GM03348 (cell line): ENCODE measurements around the gene TLE3.

Experiments
- DNase-seq: peaks from one replicate; pipeline ENCODE4 v3.0.0; 2012; ENCODE audit warnings: low spot score

Gene TLE3

DNA sequence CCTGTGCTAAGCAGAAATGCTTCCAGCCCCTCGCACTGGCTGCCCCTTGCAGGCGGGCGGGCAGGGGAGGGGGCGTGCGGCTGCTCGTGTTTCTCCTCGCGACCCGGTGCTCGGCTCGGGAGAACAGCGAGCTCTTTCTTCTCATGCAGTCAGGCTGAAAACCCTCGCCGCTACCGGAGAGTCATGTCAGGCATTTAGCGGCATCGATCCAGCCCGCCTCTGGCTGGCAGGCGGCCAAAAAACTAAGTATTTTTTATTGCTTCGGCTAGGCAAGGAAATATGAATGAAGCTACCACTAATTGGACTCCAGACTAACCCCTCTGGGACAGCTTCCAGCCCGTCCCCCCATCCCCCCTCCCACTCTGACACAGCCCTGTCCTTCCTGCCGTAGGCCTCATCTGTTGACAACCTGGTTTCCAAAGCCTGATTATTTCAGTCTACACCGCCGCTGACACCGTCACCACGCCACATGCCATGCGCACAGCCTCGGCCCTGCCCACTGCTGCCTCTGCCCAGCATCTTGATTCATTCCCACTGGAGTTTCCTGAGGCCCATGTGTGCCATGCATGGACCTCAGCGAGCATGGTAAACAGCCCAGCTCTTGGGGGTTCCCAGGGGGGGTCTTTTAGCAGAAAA is 35.3 kb downstream of the TLE3 start:
- peak; percentile 86 for DNase-seq

GRCh38 chr15:70061696-70062270 is 35.9 kb downstream of the TLE3 start:
- DNase-seq = no peak

DNA sequence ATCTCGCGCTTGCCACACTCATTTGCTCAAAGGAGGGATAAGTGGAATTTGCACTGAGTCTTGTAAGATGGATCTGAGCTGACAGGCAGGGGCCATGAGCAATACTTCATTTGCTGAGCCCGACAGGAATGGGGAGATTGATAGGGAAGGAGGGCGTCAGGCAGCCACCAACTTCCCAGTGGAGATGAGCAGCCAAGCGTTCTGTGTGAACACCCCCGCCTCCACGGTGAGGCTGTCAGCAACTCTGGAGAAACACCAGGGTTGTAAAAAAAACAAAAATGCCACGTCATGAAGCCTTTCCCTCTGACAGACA is 36.8 kb downstream of the TLE3 start:
- DNase-seq = peak; percentile 36

DNA sequence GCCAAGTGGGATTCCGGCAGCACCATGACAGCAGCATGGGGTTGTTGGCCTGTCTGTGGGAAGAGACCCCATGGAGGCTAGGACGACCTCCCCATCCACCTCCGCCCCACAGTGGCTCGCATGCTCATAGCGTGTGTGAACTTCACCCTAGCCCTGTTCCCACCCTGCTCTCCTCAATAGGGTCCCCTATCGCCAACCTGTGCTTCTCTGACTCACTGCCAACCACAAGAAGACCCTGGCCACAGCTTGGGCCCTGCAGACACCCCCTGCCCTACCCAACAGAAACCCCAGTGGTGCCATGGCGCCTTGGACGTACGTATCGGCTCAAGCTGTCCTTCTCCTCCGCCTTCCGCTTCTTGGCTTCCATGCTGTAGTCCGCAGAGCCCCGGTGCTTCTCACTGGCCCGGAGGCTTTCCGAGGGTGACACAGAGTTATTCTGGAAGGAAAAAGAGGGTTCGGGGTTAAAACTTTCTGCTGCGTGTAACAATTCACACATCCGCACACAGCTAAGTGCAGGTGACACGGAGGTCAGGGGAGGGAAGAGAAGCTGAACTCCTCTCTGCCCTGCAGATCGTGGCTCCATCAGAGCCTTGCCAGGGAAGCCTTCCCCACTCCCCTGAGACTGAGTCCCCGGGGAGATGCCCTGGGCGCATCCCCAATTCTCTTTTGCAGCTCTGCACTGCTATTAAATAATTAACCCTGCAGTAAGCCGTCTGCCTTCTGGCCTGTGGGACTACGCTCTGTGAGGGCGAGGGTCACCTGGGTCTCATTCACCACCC is 37.3 kb downstream of the TLE3 start:
- no peak for DNase-seq

- DNase-seq = no peak
Measured at GRCh38 chr15:70059476-70060213, 38.1 kb downstream of the TLE3 start.

- no peak for DNase-seq
Measured at GRCh38 chr15:70058642-70059360, 38.9 kb downstream of the TLE3 start.

DNA sequence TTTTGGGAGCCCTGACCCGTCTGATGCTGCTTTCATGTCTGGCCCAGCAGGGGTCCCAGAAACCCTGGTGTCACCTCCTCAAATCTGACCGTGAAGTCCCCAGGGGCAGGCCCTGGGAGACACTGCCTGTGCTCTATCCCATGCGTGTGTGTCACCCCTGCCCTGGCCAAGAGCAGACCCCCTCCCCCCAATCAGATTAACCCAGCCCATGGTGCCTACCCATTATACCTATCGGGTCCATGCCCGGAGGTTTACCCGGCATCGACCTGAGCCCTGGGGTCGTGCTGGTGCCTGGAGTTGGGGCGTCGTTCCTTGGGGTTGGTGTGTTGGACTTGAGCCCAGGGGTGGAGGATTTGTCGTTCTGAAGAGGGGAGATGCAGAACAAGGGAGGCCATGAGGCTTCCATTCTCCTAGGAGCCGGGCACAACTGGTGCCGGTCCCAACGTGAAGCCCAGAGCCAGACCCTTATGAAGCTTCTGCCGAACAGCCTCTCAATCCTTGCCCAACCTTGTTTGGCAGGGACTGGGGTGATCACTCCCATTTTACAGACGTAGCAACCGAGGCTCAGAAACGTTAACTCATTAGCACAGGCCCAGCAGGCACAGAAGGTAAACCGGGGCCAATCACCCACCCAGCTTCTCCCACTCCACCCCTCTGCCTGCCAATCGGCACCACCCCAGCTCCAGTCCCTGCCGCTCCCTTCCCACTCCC is 39.6 kb downstream of the TLE3 start:
- DNase-seq = no peak

GRCh38 chr15:70056091-70056680 is 41.5 kb downstream of the TLE3 start:
- DNase-seq = no peak

GRCh38 chr15:70055601-70056051 is 42.1 kb downstream of the TLE3 start:
- no peak for DNase-seq

- DNase-seq = no peak
Measured at GRCh38 chr15:70054884-70055387, 42.8 kb downstream of the TLE3 start.

DNA sequence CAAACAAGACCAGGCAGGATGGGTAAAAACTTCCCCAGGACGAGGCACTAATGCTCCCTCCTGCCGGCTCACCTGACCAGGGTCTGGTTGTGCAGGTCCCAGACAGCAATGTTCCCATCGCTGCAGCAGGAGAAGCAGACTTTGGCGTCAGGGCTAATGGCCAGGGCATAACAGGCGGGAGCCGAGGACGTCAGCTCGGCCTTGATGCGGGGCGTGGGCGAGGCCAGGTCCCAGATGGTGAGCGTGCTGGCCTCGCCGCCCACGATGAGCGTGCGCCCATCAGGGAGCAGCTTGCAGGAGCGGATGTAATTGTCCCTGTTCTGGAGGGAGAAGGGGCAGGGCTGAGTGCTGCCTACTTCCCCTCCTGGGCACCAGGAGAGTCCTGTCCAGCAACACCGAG is 43.4 kb downstream of the TLE3 start:
- no peak for DNase-seq

DNA sequence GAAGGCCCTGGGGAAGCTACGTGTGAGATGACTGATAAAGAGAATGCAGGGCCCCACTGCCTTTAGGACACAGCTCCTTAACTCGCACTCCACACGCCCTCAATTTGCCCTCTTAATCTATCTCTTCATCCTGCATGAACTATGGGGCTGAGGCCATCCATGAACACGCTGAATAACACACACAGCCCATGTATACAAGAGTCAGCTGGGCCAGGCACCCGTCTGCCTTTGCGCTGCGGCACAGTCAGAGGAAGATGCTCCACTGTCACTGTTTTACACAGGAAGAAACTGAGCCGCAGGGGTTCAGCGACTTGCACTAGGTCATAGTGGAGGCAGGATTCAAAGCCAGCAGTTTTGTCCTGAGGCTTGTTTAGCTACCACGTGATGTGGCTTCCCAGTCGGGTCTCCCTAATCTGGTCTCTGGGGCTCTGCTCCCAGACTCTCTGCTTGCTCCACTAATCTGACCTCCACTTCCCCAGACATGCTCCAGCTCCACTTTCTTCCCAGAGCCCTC is 43.9 kb downstream of the TLE3 start:
- DNase-seq = no peak

DNA sequence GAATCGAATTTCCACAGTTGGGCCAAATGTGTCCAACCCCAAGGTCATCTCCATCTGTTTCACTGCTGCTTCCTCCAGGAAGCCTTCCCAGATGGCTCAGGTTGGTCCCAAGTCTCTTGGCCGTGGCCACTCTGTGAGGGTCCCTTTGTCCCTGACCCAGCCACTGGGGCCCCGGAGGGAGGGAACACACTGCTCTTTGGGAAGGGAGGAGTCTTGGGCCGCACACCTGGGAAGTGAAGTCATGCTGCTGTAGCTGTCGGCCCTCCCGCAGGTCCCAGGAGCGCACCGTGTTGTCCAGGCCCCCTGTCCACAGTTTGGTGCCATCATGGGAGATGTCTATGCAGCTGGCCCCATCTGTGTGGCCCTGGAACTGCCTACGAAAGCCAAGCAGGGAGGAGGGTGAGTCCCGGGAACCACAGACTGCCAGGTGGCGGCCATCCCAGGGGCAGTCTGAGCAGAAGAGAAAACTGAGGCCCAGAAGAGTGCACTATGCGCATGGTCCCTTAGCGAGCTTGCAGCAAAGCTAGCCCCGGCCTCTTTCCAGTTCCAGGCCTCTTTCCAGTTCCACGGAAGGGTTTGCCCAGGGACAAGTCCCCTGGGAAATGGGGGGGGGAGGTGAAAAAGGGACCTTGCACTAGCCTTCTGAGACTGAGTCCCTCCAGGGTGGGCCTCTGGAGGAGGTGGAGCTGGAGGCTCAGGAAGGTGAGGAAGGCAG is 44.6 kb downstream of the TLE3 start:
- DNase-seq = no peak

GRCh38 chr15:70051948-70052633 is 45.6 kb downstream of the TLE3 start:
- no peak for DNase-seq

- no peak for DNase-seq
Measured at GRCh38 chr15:70050970-70051369, 46.7 kb downstream of the TLE3 start.

DNA sequence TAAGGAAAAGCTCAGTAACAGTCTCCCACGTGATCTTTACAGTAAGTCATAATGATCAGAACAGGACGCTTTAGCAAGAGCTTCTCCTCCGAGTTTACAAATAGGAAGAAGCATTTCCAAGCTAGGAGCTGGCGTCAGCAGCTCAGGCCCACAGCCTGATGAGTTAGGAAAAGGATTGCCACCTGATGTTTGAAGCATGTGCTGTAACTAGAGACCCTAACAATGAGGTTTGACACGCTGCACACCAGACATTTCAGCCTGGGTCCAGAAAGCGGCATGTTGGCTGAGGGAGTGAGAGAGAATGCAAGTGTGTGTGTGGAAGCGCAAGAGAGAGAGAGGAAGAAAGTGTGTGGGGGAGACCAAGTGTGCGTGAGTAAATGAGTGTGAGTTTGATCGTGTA is 47.3 kb downstream of the TLE3 start:
- DNase-seq = no peak

- DNase-seq = no peak
Measured at GRCh38 chr15:70049701-70050301, 47.9 kb downstream of the TLE3 start.

DNA sequence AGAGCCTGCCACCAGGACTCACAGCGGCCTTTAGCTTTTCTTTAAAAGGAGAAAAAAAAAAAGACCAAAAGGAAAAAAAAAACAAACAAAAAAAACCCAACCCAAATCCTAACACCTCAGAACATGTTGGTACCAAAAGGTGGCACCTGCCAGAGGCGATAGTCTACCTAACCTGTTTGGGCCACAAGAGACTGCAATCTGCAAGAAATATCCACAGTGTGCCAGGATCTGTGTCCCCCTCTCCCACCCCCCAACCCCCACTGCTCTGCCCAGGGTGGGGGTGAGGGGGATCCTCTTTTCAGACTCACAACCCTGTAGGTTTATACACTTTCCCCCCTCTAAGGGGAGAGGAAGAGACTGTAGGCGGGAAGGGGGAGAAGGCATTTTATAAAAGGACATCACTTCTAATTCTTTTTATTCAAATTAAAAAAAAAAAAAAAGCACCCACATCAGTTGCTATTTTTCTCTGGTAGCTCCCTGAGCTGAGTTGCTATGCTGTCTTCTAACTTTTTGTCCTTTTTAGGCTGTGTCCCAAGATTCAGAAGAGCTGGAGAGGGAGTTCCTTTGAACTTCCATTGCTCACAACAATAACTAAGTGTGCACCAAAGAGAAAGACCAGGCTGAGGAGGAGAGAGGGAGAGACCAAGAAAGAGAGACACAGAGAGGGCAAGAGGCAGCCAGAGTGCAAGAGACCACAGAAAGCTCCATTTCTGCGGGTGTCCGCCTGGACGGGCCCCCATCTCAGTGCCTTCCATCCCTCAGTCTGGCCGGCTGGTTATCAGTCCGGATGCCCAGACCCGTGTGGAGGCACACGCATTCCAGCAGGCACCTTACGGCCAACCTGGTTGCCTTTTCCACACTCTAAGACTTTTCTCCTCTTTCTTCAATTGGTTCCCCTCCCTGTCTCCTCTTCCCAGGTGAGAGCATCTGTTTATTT is 48.9 kb downstream of the TLE3 start:
- no peak for DNase-seq
